PFSK-1 (cell line): Measurements from ENCODE around the gene ARL15.

ENCODE experiments used
- SIN3A ChIP-seq: IDR thresholded peaks from 2 replicates; pipeline ENCODE4 v1.6.1; 2012; ENCODE audit warnings: mild to moderate bottlenecking, low read length, moderate library complexity, borderline replicate concordance; ENCODE audit not compliant: insufficient read depth
- TAF1 ChIP-seq: IDR thresholded peaks from 2 replicates; pipeline ENCODE4 v1.6.1; 2012; ENCODE audit warnings: low read length, control low read depth, borderline replicate concordance; ENCODE audit not compliant: insufficient read depth

- TF ChIP-seq TAF1 (no peak), SIN3A (no peak)
Measured at GRCh38 chr5:54242297-54242696, 68.1 kb downstream of the ARL15 start.
